22Rv1 (cell line): Measurements from ENCODE around the gene CDRT4.

Experiments
- ZFX ChIP-seq: fragments of 450-650 bp; IDR thresholded peaks from 2 replicates; pipeline ENCODE4 v1.6.1; 2017; ENCODE audit warnings: antibody characterized with exemption, borderline replicate concordance
- TF ChIP-seq, protein P1 (sequence below): fragments of 450-650 bp; IDR thresholded peaks from 2 replicates; pipeline ENCODE4 v1.5.1; 2017; ENCODE audit warnings: mild to moderate bottlenecking

GRCh38 chr17:15448580-15448956, 18.9 kb downstream of the CDRT4 start:
- TF ChIP-seq, protein P1, sequence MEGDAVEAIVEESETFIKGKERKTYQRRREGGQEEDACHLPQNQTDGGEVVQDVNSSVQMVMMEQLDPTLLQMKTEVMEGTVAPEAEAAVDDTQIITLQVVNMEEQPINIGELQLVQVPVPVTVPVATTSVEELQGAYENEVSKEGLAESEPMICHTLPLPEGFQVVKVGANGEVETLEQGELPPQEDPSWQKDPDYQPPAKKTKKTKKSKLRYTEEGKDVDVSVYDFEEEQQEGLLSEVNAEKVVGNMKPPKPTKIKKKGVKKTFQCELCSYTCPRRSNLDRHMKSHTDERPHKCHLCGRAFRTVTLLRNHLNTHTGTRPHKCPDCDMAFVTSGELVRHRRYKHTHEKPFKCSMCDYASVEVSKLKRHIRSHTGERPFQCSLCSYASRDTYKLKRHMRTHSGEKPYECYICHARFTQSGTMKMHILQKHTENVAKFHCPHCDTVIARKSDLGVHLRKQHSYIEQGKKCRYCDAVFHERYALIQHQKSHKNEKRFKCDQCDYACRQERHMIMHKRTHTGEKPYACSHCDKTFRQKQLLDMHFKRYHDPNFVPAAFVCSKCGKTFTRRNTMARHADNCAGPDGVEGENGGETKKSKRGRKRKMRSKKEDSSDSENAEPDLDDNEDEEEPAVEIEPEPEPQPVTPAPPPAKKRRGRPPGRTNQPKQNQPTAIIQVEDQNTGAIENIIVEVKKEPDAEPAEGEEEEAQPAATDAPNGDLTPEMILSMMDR = no peak
- TF ChIP-seq ZFX = no peak
